ENCODE results near the gene YTHDC1. TPM values are rescaled to one million over a fixed set of nuclear protein-coding genes. Genes with fewer than 3 reads are reported as not detected.

YTHDC1 gene
- total RNA-seq, 4 donors from 2014 or later: 66.4 to 95.6 (median 86.2) TPM

- no peak for TF ChIP-seq POLR2A (IDR thresholded peaks at IDR 0.05)
- TF ChIP-seq EP300 (IDR thresholded peaks at IDR 0.05): no peak
- no peak for TF ChIP-seq CTCF (IDR thresholded peaks at IDR 0.05)
- DNase-seq (ENCODE audit: low spot score in 2 of 2): peak; percentile 32 to 33
- WGBS, 2 donors: 3 to 7% methylated on average over 16 of the region's 16 CpGs
Observed at GRCh38 chr4:68373513-68373912, 23.6 kb upstream of the YTHDC1 start.

DNA sequence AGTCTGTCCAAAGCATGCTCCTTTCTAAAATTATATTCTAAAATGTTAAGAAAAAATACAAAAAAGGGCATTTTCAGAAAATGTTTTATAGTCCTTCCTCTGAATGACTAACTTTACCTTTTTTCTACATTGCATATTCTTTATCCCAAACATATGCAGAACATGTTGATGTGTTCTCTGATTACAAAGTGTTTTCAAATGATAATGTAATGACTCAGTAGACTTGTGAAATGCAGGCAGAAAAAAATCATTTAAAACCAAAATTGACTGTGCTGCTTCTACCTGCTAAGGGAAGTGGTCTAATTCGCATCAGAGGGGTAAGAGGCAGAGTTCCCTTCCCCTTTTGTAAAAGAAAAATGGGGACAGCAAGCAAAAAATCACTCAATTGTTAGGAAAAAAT, 22.7 kb upstream of the YTHDC1 start:
- peaks cover 0 to 3% of the 10 kb centered on the region in 2 donors for H3K27me3 ChIP-seq
- no peak overlapping the region for H3K27ac ChIP-seq
- WGBS, 2 donors: 54 to 61% methylated on average over 1 of the region's 1 CpG
- no peak overlapping the region for H3K4me3 ChIP-seq
- H3K36me3 ChIP-seq: no peaks in the 10 kb centered on the region
- no peaks in the 10 kb centered on the region for H3K9me3 ChIP-seq
- TF ChIP-seq POLR2A (IDR thresholded peaks at IDR 0.05) (no peak), EP300 (IDR thresholded peaks at IDR 0.05) (no peak), CTCF (IDR thresholded peaks at IDR 0.05) (no peak)
- no peak for DNase-seq (ENCODE audit: low spot score in 2 of 2)
- peaks cover 0 to 6% (median 0%) of the 10 kb centered on the region in 4 donors for H3K4me1 ChIP-seq

More at GRCh38 chr4:68373513-68373912, 23.6 kb upstream of the YTHDC1 start:
- Histone ChIP-seq H3K9me3 (no peaks in the 10 kb centered on the region), H3K27me3 (peaks cover 0 to 3% of the 10 kb centered on the region in 2 donors), H3K4me3 (peak overlapping the region in 3 of 4 donors; percentile 17 to 39 (median 24)), H3K36me3 (no peaks in the 10 kb centered on the region), H3K27ac (no peak overlapping the region), H3K4me1 (peaks cover 0 to 6% (median 0%) of the 10 kb centered on the region in 4 donors)

GRCh38 chr4:68369142-68369805, 19.4 kb upstream of the YTHDC1 start:
- Histone ChIP-seq H3K9me3 (no peaks in the 10 kb centered on the region), H3K4me3 (no peak overlapping the region), H3K4me1 (no peaks in the 10 kb centered on the region), H3K36me3 (no peaks in the 10 kb centered on the region), H3K27ac (no peak overlapping the region), H3K27me3 (no peaks in the 10 kb centered on the region)
- DNase-seq (ENCODE audit: low spot score in 2 of 2): no peak
- TF ChIP-seq CTCF (IDR thresholded peaks at IDR 0.05): no peak
- no peak for TF ChIP-seq POLR2A (IDR thresholded peaks at IDR 0.05)
- TF ChIP-seq EP300 (IDR thresholded peaks at IDR 0.05): no peak
- 77 to 78% methylated on average over 6 of the region's 6 CpGs for WGBS, 2 donors

- no peak for TF ChIP-seq CTCF (IDR thresholded peaks at IDR 0.05)
- no peak for TF ChIP-seq POLR2A (IDR thresholded peaks at IDR 0.05)
- TF ChIP-seq EP300 (IDR thresholded peaks at IDR 0.05): no peak
Observed at GRCh38 chr4:68368691-68369131, 18.8 kb upstream of the YTHDC1 start.

DNA sequence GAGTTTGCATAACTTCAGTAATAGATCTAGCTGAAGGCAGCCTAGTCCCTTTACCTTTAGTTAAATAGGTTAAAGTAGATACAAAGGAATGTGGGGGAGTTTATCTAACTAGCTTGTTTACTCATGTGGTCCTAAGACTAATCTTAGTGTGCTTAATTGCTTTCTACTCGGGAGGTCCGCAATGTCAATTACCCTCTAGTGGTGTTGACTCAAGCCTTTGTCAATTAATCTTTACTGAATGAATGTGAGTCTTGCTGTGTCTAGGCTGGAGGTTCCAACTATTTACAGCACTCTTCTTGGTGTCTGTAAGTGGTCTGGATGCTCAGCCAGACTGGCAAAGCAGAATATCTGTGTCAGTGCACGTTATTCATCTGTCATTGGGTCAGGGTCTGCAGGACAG, 17.9 kb upstream of the YTHDC1 start:
- no peak for DNase-seq (ENCODE audit: low spot score in 2 of 2)
- no peak for TF ChIP-seq EP300 (IDR thresholded peaks at IDR 0.05)
- TF ChIP-seq CTCF (IDR thresholded peaks at IDR 0.05): no peak
- no peak for TF ChIP-seq POLR2A (IDR thresholded peaks at IDR 0.05)
- Histone ChIP-seq H3K36me3 (no peaks in the 10 kb centered on the region), H3K4me1 (no peaks in the 10 kb centered on the region), H3K27me3 (no peaks in the 10 kb centered on the region), H3K27ac (no peak overlapping the region), H3K4me3 (no peak overlapping the region), H3K9me3 (no peaks in the 10 kb centered on the region)
- WGBS, 2 donors: 46 to 58% methylated on average over 3 of the region's 3 CpGs

More at GRCh38 chr4:68368691-68369131, 18.8 kb upstream of the YTHDC1 start:
- H3K4me1 ChIP-seq: no peaks in the 10 kb centered on the region
- H3K4me3 ChIP-seq: no peak overlapping the region
- DNase-seq (ENCODE audit: low spot score in 2 of 2): no peak
- H3K27me3 ChIP-seq: no peaks in the 10 kb centered on the region
- H3K27ac ChIP-seq: no peak overlapping the region
- H3K9me3 ChIP-seq: no peaks in the 10 kb centered on the region
- H3K36me3 ChIP-seq: no peaks in the 10 kb centered on the region
- WGBS, 2 donors: 48 to 59% methylated on average over 5 of the region's 5 CpGs
